ENCODE data around the gene TMCC3. TPM values are rescaled to one million over a fixed set of nuclear protein-coding genes. Genes with fewer than 3 reads are reported as not detected.
A peak's percentile ranks its signal among the peaks of the same experiment; 100 is the strongest.

Gene TMCC3
- total RNA-seq, 1 experiment from 2014 or later: 2.1 TPM

DNA sequence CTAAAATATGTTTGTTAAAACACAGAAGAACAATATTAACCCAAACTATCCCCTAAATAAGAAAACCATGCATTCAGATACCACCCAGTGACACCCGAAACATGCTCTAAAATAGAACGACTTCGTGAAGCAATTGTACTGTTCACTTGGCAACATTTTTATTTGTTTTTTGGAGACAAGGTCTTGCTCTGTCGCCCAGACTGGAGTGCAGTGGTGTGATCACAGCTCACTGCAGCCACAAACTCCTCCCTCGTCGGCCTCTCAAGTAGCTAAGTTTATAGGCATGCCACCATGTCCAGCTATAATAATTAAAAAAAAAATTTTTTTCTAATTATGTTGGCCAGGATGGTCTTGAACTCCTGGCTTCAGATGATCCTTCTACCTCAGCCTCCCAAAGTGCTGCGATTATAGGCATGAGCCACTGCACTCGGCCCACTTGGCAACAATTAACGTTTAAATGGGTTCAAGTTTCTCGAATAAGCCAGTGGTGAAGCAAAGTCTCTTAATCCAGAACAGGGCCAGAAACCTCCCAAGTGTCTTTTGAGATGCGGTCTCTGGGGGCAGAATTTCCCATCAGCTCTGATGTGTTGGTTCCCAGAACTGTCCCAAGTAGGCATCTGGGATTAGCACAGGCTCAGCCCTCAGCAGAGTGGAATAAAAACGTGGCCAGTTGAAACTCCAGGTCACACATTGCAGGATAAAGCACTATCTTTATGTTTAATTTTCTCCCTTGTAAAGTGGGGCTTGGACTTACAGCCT lies 74.5 kb downstream of the TMCC3 start:
- BruUV-seq (replicated peaks): no TSS peak
- no peaks in the 10 kb centered on the region for H3K9me3 ChIP-seq
- no peak overlapping the region for H3K4me3 Mint-ChIP-seq (ENCODE audit: unreplicated experiment)
- peaks cover 4% of the 10 kb centered on the region for H3K36me3 Mint-ChIP-seq (ENCODE audit: insufficient read depth, unreplicated experiment)
- intact Hi-C loops (cut with micrococcal nuclease; ENCODE audit: unreplicated experiment): no loop called here
- no peaks in the 10 kb centered on the region for H3K27me3 ChIP-seq (replicated peaks; ENCODE audit: control insufficient read depth, insufficient read depth, low read length)
- TF ChIP-seq, protein P1, sequence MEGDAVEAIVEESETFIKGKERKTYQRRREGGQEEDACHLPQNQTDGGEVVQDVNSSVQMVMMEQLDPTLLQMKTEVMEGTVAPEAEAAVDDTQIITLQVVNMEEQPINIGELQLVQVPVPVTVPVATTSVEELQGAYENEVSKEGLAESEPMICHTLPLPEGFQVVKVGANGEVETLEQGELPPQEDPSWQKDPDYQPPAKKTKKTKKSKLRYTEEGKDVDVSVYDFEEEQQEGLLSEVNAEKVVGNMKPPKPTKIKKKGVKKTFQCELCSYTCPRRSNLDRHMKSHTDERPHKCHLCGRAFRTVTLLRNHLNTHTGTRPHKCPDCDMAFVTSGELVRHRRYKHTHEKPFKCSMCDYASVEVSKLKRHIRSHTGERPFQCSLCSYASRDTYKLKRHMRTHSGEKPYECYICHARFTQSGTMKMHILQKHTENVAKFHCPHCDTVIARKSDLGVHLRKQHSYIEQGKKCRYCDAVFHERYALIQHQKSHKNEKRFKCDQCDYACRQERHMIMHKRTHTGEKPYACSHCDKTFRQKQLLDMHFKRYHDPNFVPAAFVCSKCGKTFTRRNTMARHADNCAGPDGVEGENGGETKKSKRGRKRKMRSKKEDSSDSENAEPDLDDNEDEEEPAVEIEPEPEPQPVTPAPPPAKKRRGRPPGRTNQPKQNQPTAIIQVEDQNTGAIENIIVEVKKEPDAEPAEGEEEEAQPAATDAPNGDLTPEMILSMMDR (IDR thresholded peaks at IDR 0.05; ENCODE audit: insufficient read depth in 1 of 2, low read depth in 1 of 2, low read length in 1 of 2, severe bottlenecking in 1 of 2, unreplicated experiment in 1 of 2): no peak
- ChIA-PET CTCF (no interaction called here), POLR2A (no interaction called here)
- H3K4me1 ChIP-seq: peaks cover 12% of the 10 kb centered on the region
- no peaks in the 10 kb centered on the region for H3K9me3 Mint-ChIP-seq (ENCODE audit: unreplicated experiment)
- DNase-seq: no peak
- no peak overlapping the region for H3K4me3 ChIP-seq (ENCODE audit: low read depth, low read length)
- no peak overlapping the region for H3K27ac Mint-ChIP-seq (ENCODE audit: unreplicated experiment)
- H3K4me1 Mint-ChIP-seq (ENCODE audit: low read depth, unreplicated experiment): peaks cover 11% of the 10 kb centered on the region
- H3K27me3 Mint-ChIP-seq (ENCODE audit: insufficient read depth, unreplicated experiment): no peaks in the 10 kb centered on the region
- no peaks in the 10 kb centered on the region for H3K36me3 ChIP-seq (ENCODE audit: control insufficient read depth, insufficient read depth, low read length)

DNA sequence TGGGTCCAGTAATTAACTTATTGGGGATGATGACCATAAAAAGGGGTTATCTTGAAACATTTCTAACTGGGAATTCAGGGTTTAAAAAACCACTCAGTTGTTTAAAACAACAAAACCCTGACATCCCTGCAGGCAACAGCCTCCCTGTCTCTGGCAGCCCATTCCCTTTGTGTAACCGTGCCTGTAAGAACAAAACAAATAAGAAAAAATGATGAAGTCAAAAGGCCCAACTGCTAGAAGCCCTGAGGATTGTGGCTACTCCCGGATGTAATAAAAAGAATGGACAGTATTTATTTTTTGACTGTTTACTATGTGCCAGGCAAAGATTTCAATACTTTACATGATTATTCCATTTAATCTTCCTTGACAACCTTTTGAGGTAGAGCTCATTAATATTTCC lies 75.3 kb downstream of the TMCC3 start:
- no TSS peak for BruUV-seq (replicated peaks)
- no peaks in the 10 kb centered on the region for H3K9me3 Mint-ChIP-seq (ENCODE audit: unreplicated experiment)
- no peaks in the 10 kb centered on the region for H3K36me3 ChIP-seq (ENCODE audit: control insufficient read depth, insufficient read depth, low read length)
- peaks cover 4% of the 10 kb centered on the region for H3K36me3 Mint-ChIP-seq (ENCODE audit: insufficient read depth, unreplicated experiment)
- ChIA-PET CTCF (no interaction called here), POLR2A (no interaction called here)
- TF ChIP-seq, protein P1 (IDR thresholded peaks at IDR 0.05; ENCODE audit: insufficient read depth in 1 of 2, low read depth in 1 of 2, low read length in 1 of 2, severe bottlenecking in 1 of 2, unreplicated experiment in 1 of 2): no peak
- no peak for DNase-seq
- H3K4me3 ChIP-seq (ENCODE audit: low read depth, low read length): no peak overlapping the region
- intact Hi-C loops (cut with micrococcal nuclease; ENCODE audit: unreplicated experiment): no loop called here
- no peak overlapping the region for H3K4me3 Mint-ChIP-seq (ENCODE audit: unreplicated experiment)
- H3K27me3 ChIP-seq (replicated peaks; ENCODE audit: control insufficient read depth, insufficient read depth, low read length): no peaks in the 10 kb centered on the region
- peaks cover 13% of the 10 kb centered on the region for H3K4me1 Mint-ChIP-seq (ENCODE audit: low read depth, unreplicated experiment)
- H3K9me3 ChIP-seq: no peaks in the 10 kb centered on the region
- no peaks in the 10 kb centered on the region for H3K27me3 Mint-ChIP-seq (ENCODE audit: insufficient read depth, unreplicated experiment)
- peaks cover 12% of the 10 kb centered on the region for H3K4me1 ChIP-seq
- H3K27ac Mint-ChIP-seq (ENCODE audit: unreplicated experiment): no peak overlapping the region

DNA sequence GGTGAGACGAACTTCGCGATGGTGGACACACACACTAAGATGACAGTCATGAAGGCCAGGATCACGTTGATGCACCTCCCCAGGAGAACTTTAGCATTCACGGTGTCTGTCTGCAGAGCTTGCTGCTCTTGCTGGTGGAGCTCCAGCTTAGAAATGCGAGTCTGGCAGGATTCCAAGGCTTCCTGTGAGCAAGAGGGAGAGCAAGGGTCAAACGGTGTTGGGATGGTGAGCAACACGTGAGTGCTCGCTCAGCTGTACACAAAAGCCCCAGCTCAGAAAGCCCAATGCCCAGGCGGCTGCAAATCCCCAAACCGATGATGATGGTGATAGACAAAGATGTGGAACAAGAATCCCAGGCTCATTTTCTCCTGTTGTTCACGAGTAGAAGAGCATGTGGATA lies 78.8 kb downstream of the TMCC3 start:
- H3K4me3 ChIP-seq (ENCODE audit: low read depth, low read length): no peak overlapping the region
- peak; percentile 70 to 83 for DNase-seq
- peak overlapping the region; percentile 57 for H3K27ac Mint-ChIP-seq (ENCODE audit: unreplicated experiment)
- H3K27me3 ChIP-seq (replicated peaks; ENCODE audit: control insufficient read depth, insufficient read depth, low read length): no peaks in the 10 kb centered on the region
- no TSS peak for BruUV-seq (replicated peaks)
- ChIA-PET POLR2A (no interaction called here), CTCF (no interaction called here)
- peaks cover 18% of the 10 kb centered on the region for H3K4me1 Mint-ChIP-seq (ENCODE audit: low read depth, unreplicated experiment)
- TF ChIP-seq, protein P1 (IDR thresholded peaks at IDR 0.05; ENCODE audit: insufficient read depth in 1 of 2, low read depth in 1 of 2, low read length in 1 of 2, severe bottlenecking in 1 of 2, unreplicated experiment in 1 of 2): no peak
- H3K36me3 ChIP-seq (ENCODE audit: control insufficient read depth, insufficient read depth, low read length): no peaks in the 10 kb centered on the region
- no peaks in the 10 kb centered on the region for H3K27me3 Mint-ChIP-seq (ENCODE audit: insufficient read depth, unreplicated experiment)
- intact Hi-C loops (cut with micrococcal nuclease; ENCODE audit: unreplicated experiment): no loop called here
- peaks cover 12% of the 10 kb centered on the region for H3K4me1 ChIP-seq
- no peak overlapping the region for H3K4me3 Mint-ChIP-seq (ENCODE audit: unreplicated experiment)
- H3K9me3 ChIP-seq: no peaks in the 10 kb centered on the region
- peaks cover 10% of the 10 kb centered on the region for H3K36me3 Mint-ChIP-seq (ENCODE audit: insufficient read depth, unreplicated experiment)
- H3K9me3 Mint-ChIP-seq (ENCODE audit: unreplicated experiment): no peaks in the 10 kb centered on the region

Data from Caco-2 (cell line).